Stimulated activated CD4-positive, alpha-beta T cell treated with anti-CD3 and anti-CD28 coated beads, Interleukin-2, amount 100 ng/mL, for 48 hours (primary cell): ENCODE measurements around the gene AGAP1.
"Not testable (repeated sequence)": the region's sequence is repeated elsewhere in the genome, so short reads cannot be mapped to it uniquely, and the experiment has no call there.

Source experiments
- DNase-seq, 2 donors: peaks; one replicate each; pipeline ENCODE4 v3.0.0-alpha.2; 2020

The AGAP1 gene

GRCh38 chr2:235596272-235596671 lies 102.4 kb downstream of the AGAP1 start:
- DNase-seq = no peak

GRCh38 chr2:235597081-235597615 lies 103.3 kb downstream of the AGAP1 start:
- no peak for DNase-seq

DNA sequence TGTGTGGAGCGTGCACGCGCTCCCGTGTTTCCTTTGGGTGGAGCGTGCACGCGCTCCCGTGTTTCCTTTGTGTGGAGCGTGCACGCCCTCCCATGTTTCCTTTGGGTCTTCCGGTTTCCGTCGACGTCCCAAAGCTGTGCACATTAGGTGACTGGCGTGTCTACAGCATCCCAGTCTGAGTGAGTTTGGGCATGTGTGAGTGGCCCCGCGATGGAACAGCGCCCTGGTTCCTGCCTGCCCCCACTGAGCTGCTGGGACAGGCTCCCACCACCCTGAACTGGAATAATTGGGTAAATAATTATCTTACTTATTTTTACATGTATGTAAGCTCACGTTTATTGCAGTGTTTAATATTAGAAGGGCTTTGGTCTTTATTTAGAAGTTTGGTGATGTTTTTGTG lies 104.2 kb downstream of the AGAP1 start:
- no peak for DNase-seq

GRCh38 chr2:235598532-235599531 lies 105.0 kb downstream of the AGAP1 start:
- DNase-seq = no peak

DNA sequence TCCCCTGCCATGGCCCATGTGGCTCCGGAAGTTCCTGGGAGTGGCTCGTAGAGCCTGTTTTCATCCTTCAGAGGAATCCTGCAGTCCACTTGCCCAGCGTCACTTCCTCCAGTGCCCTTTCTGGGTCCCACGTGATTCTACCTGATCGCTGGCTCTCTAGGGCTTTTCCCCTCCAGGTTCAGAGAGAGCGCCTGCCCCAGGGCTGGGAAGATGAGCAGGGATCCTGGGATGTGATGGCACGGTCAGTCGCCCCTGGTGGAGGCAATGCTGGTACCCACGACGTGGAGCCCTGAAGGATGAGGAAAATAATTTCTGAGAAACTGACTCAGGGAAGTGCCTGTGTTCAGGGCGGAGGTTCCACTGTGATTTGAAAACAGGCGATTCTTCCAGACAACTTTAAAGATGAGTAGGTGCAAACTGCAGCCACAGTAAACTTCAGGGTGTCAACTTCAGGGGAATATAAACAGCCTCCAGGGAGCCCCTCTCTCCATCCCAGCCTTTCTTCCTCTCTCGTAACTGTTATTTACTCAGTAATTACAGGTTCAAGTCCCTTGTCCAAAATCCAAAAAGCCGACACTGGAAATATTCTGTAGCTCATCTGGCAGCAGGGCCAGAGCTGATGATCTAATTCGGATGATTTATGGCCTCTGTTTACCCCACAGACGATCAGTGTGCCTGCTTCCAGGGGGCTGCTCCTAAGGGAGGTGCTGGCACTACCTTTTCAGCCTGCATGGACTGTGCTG lies 105.9 kb downstream of the AGAP1 start:
- DNase-seq = no peak

- DNase-seq = no peak
These were observed 106.6 kb downstream of the AGAP1 start for GRCh38 chr2:235600406-235600805.

- no peak for DNase-seq
These were observed 107.1 kb downstream of the AGAP1 start for GRCh38 chr2:235600926-235601325.

- no peak for DNase-seq
These were observed 108.3 kb downstream of the AGAP1 start for GRCh38 chr2:235601960-235602704.

GRCh38 chr2:235602971-235603370 lies 109.1 kb downstream of the AGAP1 start:
- DNase-seq = not testable (repeated sequence)

GRCh38 chr2:235603659-235604058 lies 109.8 kb downstream of the AGAP1 start:
- DNase-seq = no peak

- DNase-seq = no peak
These were observed 111.6 kb downstream of the AGAP1 start for GRCh38 chr2:235605312-235606003.

DNA sequence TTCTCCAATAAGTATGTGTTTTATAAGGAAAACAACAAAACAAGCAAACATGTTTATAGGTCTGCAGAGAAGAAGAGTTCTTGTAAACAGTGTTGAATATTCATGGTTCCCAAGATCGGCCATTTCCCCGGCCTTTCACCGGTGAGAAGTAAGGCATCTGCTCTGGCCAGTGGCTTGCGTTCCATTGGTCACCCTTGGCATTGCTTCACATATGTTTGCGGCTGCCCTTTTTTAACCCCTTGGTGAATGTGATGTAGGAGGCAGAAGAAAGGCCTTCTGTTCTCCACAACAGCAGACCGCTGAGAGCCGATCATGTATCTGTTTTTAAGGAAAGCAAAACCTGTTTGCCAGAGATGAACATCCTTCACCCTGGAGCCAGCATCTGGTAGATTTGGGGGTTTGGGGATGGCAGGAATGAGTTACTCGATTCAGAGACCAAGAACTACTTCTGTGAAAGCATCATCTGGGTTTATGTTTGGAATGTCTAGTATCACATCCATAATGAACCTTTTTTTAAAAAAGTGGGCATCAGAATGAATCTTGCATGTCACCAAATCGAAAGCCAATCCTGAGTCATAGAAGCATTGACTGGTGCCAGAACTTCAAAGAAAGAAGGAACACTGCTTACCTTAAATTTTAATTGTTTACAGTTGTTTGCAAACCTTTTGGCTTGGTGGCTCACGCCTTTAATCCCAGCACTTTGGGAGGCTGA lies 112.3 kb downstream of the AGAP1 start:
- DNase-seq = no peak

- DNase-seq = no peak
These were observed 113.8 kb downstream of the AGAP1 start for GRCh38 chr2:235607546-235608199.

DNA sequence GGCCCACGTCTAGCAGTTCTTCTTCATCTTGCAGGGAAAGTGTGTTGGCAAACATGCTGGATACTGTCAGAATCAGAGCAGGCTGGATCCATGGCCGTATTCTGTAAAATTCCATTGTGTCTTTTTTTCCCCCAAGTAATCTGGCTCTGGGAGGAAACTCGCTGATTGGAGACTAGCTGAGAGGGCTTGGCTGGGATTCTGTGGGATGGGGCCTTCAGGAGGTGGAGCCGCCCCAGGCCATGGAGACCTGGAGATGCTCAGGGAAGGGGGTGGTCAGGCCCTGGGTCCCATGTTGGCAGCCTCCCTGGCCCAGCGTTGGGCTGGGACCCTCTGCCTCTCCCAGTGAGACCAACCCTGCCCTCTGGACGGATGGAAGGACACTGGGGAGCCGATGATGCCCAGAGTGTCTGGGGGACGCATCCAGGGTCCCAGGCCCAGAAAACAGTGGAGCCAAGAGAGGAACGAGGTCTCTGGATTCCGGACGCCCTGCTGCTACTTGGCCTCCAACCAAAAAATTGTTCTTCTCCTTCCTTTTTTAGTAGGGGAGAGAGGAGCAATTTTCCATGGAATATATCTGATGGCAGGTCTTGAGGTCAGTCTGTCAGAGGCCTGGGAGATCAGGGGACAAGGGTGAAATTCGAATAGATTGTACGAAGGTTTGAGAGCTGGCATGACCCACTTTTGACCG lies 114.5 kb downstream of the AGAP1 start:
- DNase-seq = no peak

DNA sequence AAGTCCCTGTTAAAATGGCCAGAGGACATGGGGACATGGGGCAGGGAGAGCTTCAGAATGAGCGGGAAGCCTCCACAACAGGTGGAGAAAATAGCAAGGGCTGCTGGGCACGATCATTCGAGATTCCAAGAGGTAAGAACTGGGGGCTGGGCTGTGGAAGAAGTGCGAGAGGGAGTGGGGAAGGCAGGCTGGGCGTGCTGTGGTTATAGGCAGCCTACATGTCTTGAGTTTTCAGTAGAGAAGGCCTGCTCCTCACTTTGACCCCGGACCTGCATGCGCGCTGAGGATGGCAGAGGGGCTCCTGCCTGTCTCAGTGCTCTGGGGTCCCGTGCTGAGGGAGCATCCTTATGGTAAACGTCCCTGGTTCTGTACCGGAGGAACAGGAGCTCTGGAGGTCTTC lies 115.5 kb downstream of the AGAP1 start:
- no peak for DNase-seq

- DNase-seq = no peak
These were observed 115.9 kb downstream of the AGAP1 start for GRCh38 chr2:235609746-235610145.

DNA sequence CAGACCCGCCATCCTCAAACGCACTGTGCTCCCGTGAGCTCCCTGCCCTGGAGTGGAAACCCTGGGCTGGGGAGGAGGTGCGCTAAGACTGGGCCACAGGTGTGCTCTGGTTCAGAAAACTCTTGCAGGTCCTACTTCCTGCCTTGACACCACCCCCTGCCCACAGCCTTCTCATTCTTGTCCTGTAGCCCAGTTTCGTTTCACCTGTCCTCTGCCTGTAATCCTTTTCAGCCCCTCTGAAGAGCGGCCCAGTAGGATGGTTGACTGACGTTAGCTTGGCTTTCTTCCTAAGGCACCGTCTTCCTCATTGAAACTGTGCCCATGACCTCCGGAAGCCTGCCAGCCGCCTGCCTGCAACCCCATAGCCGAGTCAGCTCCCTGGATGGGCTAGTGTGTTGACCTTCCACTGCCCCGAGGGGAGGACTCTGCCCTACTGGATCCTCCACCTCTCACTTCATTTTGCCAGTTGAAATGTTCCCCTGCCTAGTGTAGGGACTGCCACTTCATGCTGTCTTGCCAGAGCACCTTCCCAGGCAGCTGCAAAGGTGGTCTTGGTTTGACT lies 116.9 kb downstream of the AGAP1 start:
- DNase-seq = no peak

GRCh38 chr2:235611349-235611748 lies 117.5 kb downstream of the AGAP1 start:
- no peak for DNase-seq

GRCh38 chr2:235611756-235612155 lies 117.9 kb downstream of the AGAP1 start:
- no peak for DNase-seq
